Stimulated activated CD4-positive, alpha-beta T cell treated with anti-CD3 and anti-CD28 coated beads, Interleukin-15, amount 100 ng/mL, for 48 hours (primary cell): Measurements from ENCODE around the gene IGFL2.
"Not testable (repeated sequence)": the region's sequence is repeated elsewhere in the genome, so short reads cannot be mapped to it uniquely, and the experiment has no call there.

Source experiments
- DNase-seq, 2 donors: peaks; one replicate each; pipeline ENCODE4 v3.0.0-alpha.2; 2020; ENCODE audit warnings: low read depth in 2 of 2

IGFL2 gene

GRCh38 chr19:46189971-46190888 is 42.2 kb downstream of the IGFL2 start:
- DNase-seq, result no peak

GRCh38 chr19:46191356-46191755 is 43.3 kb downstream of the IGFL2 start:
- no peak for DNase-seq

- no peak for DNase-seq
Measured at GRCh38 chr19:46191972-46192371, 43.9 kb downstream of the IGFL2 start.

- not testable (repeated sequence) for DNase-seq
Measured at GRCh38 chr19:46192626-46192991, 44.6 kb downstream of the IGFL2 start.

- DNase-seq, result no peak
Measured at GRCh38 chr19:46192992-46193650, 45.1 kb downstream of the IGFL2 start.

GRCh38 chr19:46193678-46194077 is 45.6 kb downstream of the IGFL2 start:
- DNase-seq, result no peak

- no peak for DNase-seq
Measured at GRCh38 chr19:46195104-46195503, 47.1 kb downstream of the IGFL2 start.

- not testable (repeated sequence) for DNase-seq
Measured at GRCh38 chr19:46195919-46196318, 47.9 kb downstream of the IGFL2 start.

- DNase-seq, result no peak
Measured at GRCh38 chr19:46196410-46197124, 48.5 kb downstream of the IGFL2 start.

- no peak for DNase-seq
Measured at GRCh38 chr19:46197314-46198070, 49.5 kb downstream of the IGFL2 start.

GRCh38 chr19:46198756-46199155 is 50.7 kb downstream of the IGFL2 start:
- DNase-seq, result no peak

GRCh38 chr19:46201454-46202310 is 53.6 kb downstream of the IGFL2 start:
- DNase-seq, result no peak

GRCh38 chr19:46202426-46202825 is 54.4 kb downstream of the IGFL2 start:
- no peak for DNase-seq

- no peak for DNase-seq
Measured at GRCh38 chr19:46202872-46203860, 55.1 kb downstream of the IGFL2 start.

- DNase-seq, result no peak
Measured at GRCh38 chr19:46204008-46204407, 56.0 kb downstream of the IGFL2 start.

GRCh38 chr19:46205183-46205984 is 57.3 kb downstream of the IGFL2 start:
- DNase-seq, result no peak

- DNase-seq, result no peak
Measured at GRCh38 chr19:46206176-46206575, 58.1 kb downstream of the IGFL2 start.

- no peak for DNase-seq
Measured at GRCh38 chr19:46206682-46207081, 58.6 kb downstream of the IGFL2 start.

GRCh38 chr19:46207858-46208257 is 59.8 kb downstream of the IGFL2 start:
- not testable (repeated sequence) for DNase-seq
